ENCODE results near the gene GAB2. TPM values are rescaled to one million over a fixed set of nuclear protein-coding genes. Genes with fewer than 3 reads are reported as not detected.

Gene GAB2
- polyA plus RNA-seq, 2 donors: 6.2 to 6.6 TPM

- H3K36me3 ChIP-seq (ENCODE audit: control insufficient read depth in 2 of 2, insufficient read depth in 2 of 2, low read length in 1 of 2): no peaks in the 10 kb centered on the region
- 82 to 85% methylated on average over 8 of the region's 8 CpGs for WGBS, 2 donors
- H3K9me3 ChIP-seq (ENCODE audit: control insufficient read depth in 2 of 2, insufficient read depth in 1 of 2, low read depth in 1 of 2, low read length in 1 of 2): no peaks in the 10 kb centered on the region
- no peak overlapping the region for H3K4me3 ChIP-seq (ENCODE audit: low read depth in 1 of 2, low read length in 2 of 2)
- no peaks in the 10 kb centered on the region for H3K4me1 ChIP-seq (ENCODE audit: control insufficient read depth in 2 of 2, insufficient read depth in 2 of 2, low read length in 1 of 2)
- no peaks in the 10 kb centered on the region for H3K27me3 ChIP-seq (ENCODE audit: control insufficient read depth in 1 of 2, insufficient read depth in 2 of 2, low read length in 2 of 2)
- H3K27ac ChIP-seq (ENCODE audit: low read depth in 2 of 2, low read length in 1 of 2): no peak overlapping the region
Measured at GRCh38 chr11:78259777-78260487, 157.7 kb downstream of the GAB2 start.

GRCh38 chr11:78257654-78258053 is 160.0 kb downstream of the GAB2 start:
- Histone ChIP-seq H3K4me1 (ENCODE audit: control insufficient read depth in 2 of 2, insufficient read depth in 2 of 2, low read length in 1 of 2) (no peaks in the 10 kb centered on the region), H3K36me3 (ENCODE audit: control insufficient read depth in 2 of 2, insufficient read depth in 2 of 2, low read length in 1 of 2) (no peaks in the 10 kb centered on the region), H3K4me3 (ENCODE audit: low read depth in 1 of 2, low read length in 2 of 2) (no peak overlapping the region), H3K27ac (ENCODE audit: low read depth in 2 of 2, low read length in 1 of 2) (no peak overlapping the region), H3K27me3 (ENCODE audit: control insufficient read depth in 1 of 2, insufficient read depth in 2 of 2, low read length in 2 of 2) (no peaks in the 10 kb centered on the region), H3K9me3 (ENCODE audit: control insufficient read depth in 2 of 2, insufficient read depth in 1 of 2, low read depth in 1 of 2, low read length in 1 of 2) (no peaks in the 10 kb centered on the region)
- WGBS, 2 donors: 95 to 99% methylated on average over 3 of the region's 3 CpGs

- Histone ChIP-seq H3K27ac (ENCODE audit: low read depth in 2 of 2, low read length in 1 of 2) (no peak overlapping the region), H3K4me1 (ENCODE audit: control insufficient read depth in 2 of 2, insufficient read depth in 2 of 2, low read length in 1 of 2) (no peaks in the 10 kb centered on the region), H3K27me3 (ENCODE audit: control insufficient read depth in 1 of 2, insufficient read depth in 2 of 2, low read length in 2 of 2) (no peaks in the 10 kb centered on the region), H3K9me3 (ENCODE audit: control insufficient read depth in 2 of 2, insufficient read depth in 1 of 2, low read depth in 1 of 2, low read length in 1 of 2) (no peaks in the 10 kb centered on the region), H3K36me3 (ENCODE audit: control insufficient read depth in 2 of 2, insufficient read depth in 2 of 2, low read length in 1 of 2) (no peaks in the 10 kb centered on the region), H3K4me3 (ENCODE audit: low read depth in 1 of 2, low read length in 2 of 2) (no peak overlapping the region)
- 9 to 17% methylated on average over 3 of the region's 3 CpGs for WGBS, 2 donors
Measured at GRCh38 chr11:78256962-78257361, 160.7 kb downstream of the GAB2 start.

GRCh38 chr11:78255919-78256318 is 161.7 kb downstream of the GAB2 start:
- Histone ChIP-seq H3K9me3 (ENCODE audit: control insufficient read depth in 2 of 2, insufficient read depth in 1 of 2, low read depth in 1 of 2, low read length in 1 of 2) (no peaks in the 10 kb centered on the region), H3K27me3 (ENCODE audit: control insufficient read depth in 1 of 2, insufficient read depth in 2 of 2, low read length in 2 of 2) (no peaks in the 10 kb centered on the region), H3K36me3 (ENCODE audit: control insufficient read depth in 2 of 2, insufficient read depth in 2 of 2, low read length in 1 of 2) (no peaks in the 10 kb centered on the region), H3K27ac (ENCODE audit: low read depth in 2 of 2, low read length in 1 of 2) (no peak overlapping the region), H3K4me3 (ENCODE audit: low read depth in 1 of 2, low read length in 2 of 2) (no peak overlapping the region), H3K4me1 (ENCODE audit: control insufficient read depth in 2 of 2, insufficient read depth in 2 of 2, low read length in 1 of 2) (peaks cover 0 to 3% of the 10 kb centered on the region in 2 donors)
- WGBS, 2 donors: 94 to 95% methylated on average over 2 of the region's 2 CpGs

GRCh38 chr11:78254268-78254667 is 163.4 kb downstream of the GAB2 start:
- Histone ChIP-seq H3K9me3 (ENCODE audit: control insufficient read depth in 2 of 2, insufficient read depth in 1 of 2, low read depth in 1 of 2, low read length in 1 of 2) (no peaks in the 10 kb centered on the region), H3K27ac (ENCODE audit: low read depth in 2 of 2, low read length in 1 of 2) (no peak overlapping the region), H3K27me3 (ENCODE audit: control insufficient read depth in 1 of 2, insufficient read depth in 2 of 2, low read length in 2 of 2) (no peaks in the 10 kb centered on the region), H3K4me3 (ENCODE audit: low read depth in 1 of 2, low read length in 2 of 2) (no peak overlapping the region), H3K4me1 (ENCODE audit: control insufficient read depth in 2 of 2, insufficient read depth in 2 of 2, low read length in 1 of 2) (peaks cover 0 to 3% of the 10 kb centered on the region in 2 donors), H3K36me3 (ENCODE audit: control insufficient read depth in 2 of 2, insufficient read depth in 2 of 2, low read length in 1 of 2) (no peaks in the 10 kb centered on the region)
- 88 to 93% methylated on average over 4 of the region's 4 CpGs for WGBS, 2 donors

GRCh38 chr11:78253797-78254196 is 163.8 kb downstream of the GAB2 start:
- H3K27ac ChIP-seq (ENCODE audit: low read depth in 2 of 2, low read length in 1 of 2): no peak overlapping the region
- WGBS, 2 donors: 95 to 96% methylated on average over 4 of the region's 4 CpGs
- no peaks in the 10 kb centered on the region for H3K27me3 ChIP-seq (ENCODE audit: control insufficient read depth in 1 of 2, insufficient read depth in 2 of 2, low read length in 2 of 2)

GRCh38 chr11:78251083-78251775 is 166.4 kb downstream of the GAB2 start:
- H3K9me3 ChIP-seq (ENCODE audit: control insufficient read depth in 2 of 2, insufficient read depth in 1 of 2, low read depth in 1 of 2, low read length in 1 of 2): no peaks in the 10 kb centered on the region
- H3K27ac ChIP-seq (ENCODE audit: low read depth in 2 of 2, low read length in 1 of 2): no peak overlapping the region
- H3K27me3 ChIP-seq (ENCODE audit: control insufficient read depth in 1 of 2, insufficient read depth in 2 of 2, low read length in 2 of 2): no peaks in the 10 kb centered on the region
- peaks cover 0 to 3% of the 10 kb centered on the region in 2 donors for H3K4me1 ChIP-seq (ENCODE audit: control insufficient read depth in 2 of 2, insufficient read depth in 2 of 2, low read length in 1 of 2)
- H3K36me3 ChIP-seq (ENCODE audit: control insufficient read depth in 2 of 2, insufficient read depth in 2 of 2, low read length in 1 of 2): no peaks in the 10 kb centered on the region
- WGBS, 2 donors: 10 to 28% methylated on average over 1 of the region's 1 CpG
- no peak overlapping the region for H3K4me3 ChIP-seq (ENCODE audit: low read depth in 1 of 2, low read length in 2 of 2)

More at GRCh38 chr11:78253797-78254196, 163.8 kb downstream of the GAB2 start:
- Histone ChIP-seq H3K36me3 (ENCODE audit: control insufficient read depth in 2 of 2, insufficient read depth in 2 of 2, low read length in 1 of 2) (no peaks in the 10 kb centered on the region), H3K9me3 (ENCODE audit: control insufficient read depth in 2 of 2, insufficient read depth in 1 of 2, low read depth in 1 of 2, low read length in 1 of 2) (no peaks in the 10 kb centered on the region), H3K4me1 (ENCODE audit: control insufficient read depth in 2 of 2, insufficient read depth in 2 of 2, low read length in 1 of 2) (peaks cover 0 to 3% of the 10 kb centered on the region in 2 donors), H3K4me3 (ENCODE audit: low read depth in 1 of 2, low read length in 2 of 2) (no peak overlapping the region)

GRCh38 chr11:78250099-78250498 is 167.5 kb downstream of the GAB2 start:
- H3K36me3 ChIP-seq (ENCODE audit: control insufficient read depth in 2 of 2, insufficient read depth in 2 of 2, low read length in 1 of 2): no peaks in the 10 kb centered on the region
- H3K27me3 ChIP-seq (ENCODE audit: control insufficient read depth in 1 of 2, insufficient read depth in 2 of 2, low read length in 2 of 2): no peaks in the 10 kb centered on the region
- H3K4me3 ChIP-seq (ENCODE audit: low read depth in 1 of 2, low read length in 2 of 2): no peak overlapping the region
- H3K4me1 ChIP-seq (ENCODE audit: control insufficient read depth in 2 of 2, insufficient read depth in 2 of 2, low read length in 1 of 2): peaks cover 0 to 3% of the 10 kb centered on the region in 2 donors
- WGBS, 2 donors: 95 to 96% methylated on average over 8 of the region's 8 CpGs
- H3K27ac ChIP-seq (ENCODE audit: low read depth in 2 of 2, low read length in 1 of 2): no peak overlapping the region
- no peaks in the 10 kb centered on the region for H3K9me3 ChIP-seq (ENCODE audit: control insufficient read depth in 2 of 2, insufficient read depth in 1 of 2, low read depth in 1 of 2, low read length in 1 of 2)

- no peaks in the 10 kb centered on the region for H3K36me3 ChIP-seq (ENCODE audit: control insufficient read depth in 2 of 2, insufficient read depth in 2 of 2, low read length in 1 of 2)
- no peaks in the 10 kb centered on the region for H3K27me3 ChIP-seq (ENCODE audit: control insufficient read depth in 1 of 2, insufficient read depth in 2 of 2, low read length in 2 of 2)
- H3K4me3 ChIP-seq (ENCODE audit: low read depth in 1 of 2, low read length in 2 of 2): no peak overlapping the region
Measured at GRCh38 chr11:78248903-78249302, 168.7 kb downstream of the GAB2 start.

GRCh38 chr11:78248191-78248590 is 169.4 kb downstream of the GAB2 start:
- WGBS, 2 donors: 93 to 94% methylated on average over 3 of the region's 3 CpGs

More at GRCh38 chr11:78248903-78249302, 168.7 kb downstream of the GAB2 start:
- Histone ChIP-seq H3K9me3 (ENCODE audit: control insufficient read depth in 2 of 2, insufficient read depth in 1 of 2, low read depth in 1 of 2, low read length in 1 of 2) (no peaks in the 10 kb centered on the region), H3K4me1 (ENCODE audit: control insufficient read depth in 2 of 2, insufficient read depth in 2 of 2, low read length in 1 of 2) (peaks cover 0 to 3% of the 10 kb centered on the region in 2 donors), H3K27ac (ENCODE audit: low read depth in 2 of 2, low read length in 1 of 2) (no peak overlapping the region)

More at GRCh38 chr11:78248191-78248590, 169.4 kb downstream of the GAB2 start:
- Histone ChIP-seq H3K27ac (ENCODE audit: low read depth in 2 of 2, low read length in 1 of 2) (no peak overlapping the region), H3K36me3 (ENCODE audit: control insufficient read depth in 2 of 2, insufficient read depth in 2 of 2, low read length in 1 of 2) (no peaks in the 10 kb centered on the region), H3K27me3 (ENCODE audit: control insufficient read depth in 1 of 2, insufficient read depth in 2 of 2, low read length in 2 of 2) (no peaks in the 10 kb centered on the region), H3K9me3 (ENCODE audit: control insufficient read depth in 2 of 2, insufficient read depth in 1 of 2, low read depth in 1 of 2, low read length in 1 of 2) (no peaks in the 10 kb centered on the region), H3K4me1 (ENCODE audit: control insufficient read depth in 2 of 2, insufficient read depth in 2 of 2, low read length in 1 of 2) (peaks cover 0 to 3% of the 10 kb centered on the region in 2 donors), H3K4me3 (ENCODE audit: low read depth in 1 of 2, low read length in 2 of 2) (no peak overlapping the region)
